Bronchial epithelial cell (primary cell): Measurements from ENCODE around the gene TRPC3. TPM values are rescaled to one million over a fixed set of nuclear protein-coding genes. Genes with fewer than 3 reads are reported as not detected.

Source experiments
- DNase-seq: peaks from one replicate; pipeline ENCODE4 v3.0.0-alpha.2; 2010; ENCODE audit warnings: low read depth
- FAIRE-seq: peaks from 2 replicates; lab custom pipeline; 2011; peaks lifted over from hg19 to GRCh38; lab: Jason Lieb, UNC
- H3K27me3 ChIP-seq: 2 replicates; pipeline ENCODE4 v1.5.1; 2011; ENCODE audit warnings: low read length; ENCODE audit not compliant: control insufficient read depth, insufficient read depth
- H3K36me3 ChIP-seq: 2 replicates; pipeline ENCODE4 v1.5.1; 2011; ENCODE audit warnings: low read length; ENCODE audit not compliant: control insufficient read depth, insufficient read depth
- H3K4me3 ChIP-seq: 2 replicates; pipeline ENCODE4 v1.5.1; 2011; ENCODE audit warnings: mild to moderate bottlenecking, low read depth, low read length, control low read depth
- CTCF ChIP-seq: IDR thresholded peaks from 2 replicates; pipeline ENCODE4 v1.5.1; 2011; ENCODE audit warnings: mild to moderate bottlenecking, moderate library complexity, low read length, control low read depth, inconsistent platforms; ENCODE audit not compliant: insufficient read depth, severe bottlenecking
- total RNA-seq: library from RNA; depleted of rRNA; stranded (reverse); fragments of >200 nt; gene quantifications from 2 replicates; pipeline ENCODE4 v1.2.1, GENCODE V29; 2014

Gene TRPC3
- total RNA-seq, 1 donor from 2014 or later: 0.26 TPM

GRCh38 chr4:121938282-121939092 is 13.4 kb downstream of the TRPC3 start:
- FAIRE-seq (no peak), DNase-seq (no peak)
- Histone ChIP-seq H3K27me3 (peaks cover 11% of the 10 kb centered on the region), H3K36me3 (no peaks in the 10 kb centered on the region), H3K4me3 (no peak overlapping the region)
- TF ChIP-seq CTCF: no peak

- Histone ChIP-seq H3K36me3 (no peaks in the 10 kb centered on the region), H3K4me3 (no peak overlapping the region), H3K27me3 (peaks cover 10% of the 10 kb centered on the region)
- no peak for TF ChIP-seq CTCF
- FAIRE-seq (no peak), DNase-seq (no peak)
These were observed 15.8 kb downstream of the TRPC3 start for GRCh38 chr4:121936101-121936500.

GRCh38 chr4:121934635-121935034 is 17.2 kb downstream of the TRPC3 start:
- DNase-seq: no peak
- FAIRE-seq: no peak
- TF ChIP-seq CTCF: no peak
- Histone ChIP-seq H3K4me3 (no peak overlapping the region), H3K27me3 (peaks cover 6% of the 10 kb centered on the region), H3K36me3 (no peaks in the 10 kb centered on the region)

- FAIRE-seq (no peak), DNase-seq (no peak)
- Histone ChIP-seq H3K27me3 (peaks cover 5% of the 10 kb centered on the region), H3K4me3 (no peak overlapping the region), H3K36me3 (no peaks in the 10 kb centered on the region)
- TF ChIP-seq CTCF: no peak
These were observed 19.5 kb downstream of the TRPC3 start for GRCh38 chr4:121932212-121932974.

- DNase-seq (no peak), FAIRE-seq (no peak)
- TF ChIP-seq CTCF: no peak
- no peaks in the 10 kb centered on the region for H3K36me3 ChIP-seq
- H3K4me3 ChIP-seq: no peak overlapping the region
- H3K27me3 ChIP-seq: peaks cover 5% of the 10 kb centered on the region
These were observed 21.6 kb downstream of the TRPC3 start for GRCh38 chr4:121930304-121930703.
